Uterus (tissue), 2 donors: ENCODE results near the gene WDR64.

ENCODE experiments used
- POLR2A ChIP-seq, 2 donors: fragments of 450-650 bp; IDR thresholded peaks; one replicate each; pipeline ENCODE4 v1.6.1; 2016; ENCODE audit warnings: antibody characterized with exemption in 2 of 2, mild to moderate bottlenecking in 1 of 2, moderate library complexity in 1 of 2
- TF ChIP-seq, protein P1 (sequence below), 4 experiments: fragments of 200-600 bp in 2 of 4; fragments of 450-650 bp in 2 of 4; sonication (generic) in 2 of 4; IDR thresholded peaks; one replicate each; pipeline ENCODE4 v1.5.1; 2016 to 2019; ENCODE audit warnings: antibody characterized with exemption in 4 of 4, mild to moderate bottlenecking in 2 of 4, moderate library complexity in 1 of 4

DNA sequence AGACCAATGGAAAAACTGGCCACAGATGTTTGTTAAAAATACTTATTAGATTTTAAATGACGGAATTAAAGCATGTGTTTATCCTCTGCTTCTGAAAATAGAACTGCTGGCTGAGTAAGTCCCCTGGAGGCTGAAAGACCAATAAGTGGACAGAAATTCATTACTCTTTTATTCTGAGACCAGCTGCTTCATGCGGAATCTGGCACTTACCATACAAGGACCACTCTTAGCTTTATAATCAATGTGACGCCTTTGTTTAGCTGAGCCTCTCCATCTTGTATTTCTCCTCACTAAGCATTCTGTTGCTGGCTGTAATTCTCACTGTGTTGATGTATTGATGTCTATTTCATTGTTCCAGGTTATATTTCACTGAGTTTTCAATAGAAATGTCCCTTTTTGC is 189.6 kb downstream of the WDR64 start:
- TF ChIP-seq, protein P1, sequence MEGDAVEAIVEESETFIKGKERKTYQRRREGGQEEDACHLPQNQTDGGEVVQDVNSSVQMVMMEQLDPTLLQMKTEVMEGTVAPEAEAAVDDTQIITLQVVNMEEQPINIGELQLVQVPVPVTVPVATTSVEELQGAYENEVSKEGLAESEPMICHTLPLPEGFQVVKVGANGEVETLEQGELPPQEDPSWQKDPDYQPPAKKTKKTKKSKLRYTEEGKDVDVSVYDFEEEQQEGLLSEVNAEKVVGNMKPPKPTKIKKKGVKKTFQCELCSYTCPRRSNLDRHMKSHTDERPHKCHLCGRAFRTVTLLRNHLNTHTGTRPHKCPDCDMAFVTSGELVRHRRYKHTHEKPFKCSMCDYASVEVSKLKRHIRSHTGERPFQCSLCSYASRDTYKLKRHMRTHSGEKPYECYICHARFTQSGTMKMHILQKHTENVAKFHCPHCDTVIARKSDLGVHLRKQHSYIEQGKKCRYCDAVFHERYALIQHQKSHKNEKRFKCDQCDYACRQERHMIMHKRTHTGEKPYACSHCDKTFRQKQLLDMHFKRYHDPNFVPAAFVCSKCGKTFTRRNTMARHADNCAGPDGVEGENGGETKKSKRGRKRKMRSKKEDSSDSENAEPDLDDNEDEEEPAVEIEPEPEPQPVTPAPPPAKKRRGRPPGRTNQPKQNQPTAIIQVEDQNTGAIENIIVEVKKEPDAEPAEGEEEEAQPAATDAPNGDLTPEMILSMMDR (IDR thresholded peaks at IDR 0.05) = no peak
- TF ChIP-seq POLR2A (IDR thresholded peaks at IDR 0.05) = no peak
